MM.1S (cell line): ENCODE results near the gene TBC1D16.

ENCODE experiments used
- DNase-seq: peaks from one replicate; pipeline ENCODE4 v3.0.0-alpha.2; 2015
- H2AFZ ChIP-seq: fragments of 300-600 bp; sonication (generic); 2 replicates; pipeline ENCODE4 v1.6.0; 2016; ENCODE audit warnings: antibody characterized with exemption, low read length
- H3F3A ChIP-seq: fragments of 300-600 bp; sonication (generic); 2 replicates; pipeline ENCODE4 v1.6.1; 2016; ENCODE audit warnings: mild to moderate bottlenecking, antibody characterized with exemption, low read length, moderate library complexity, mixed read lengths; ENCODE audit not compliant: insufficient read depth
- H3K27ac ChIP-seq: fragments of 300-600 bp; sonication (generic); 2 replicates; pipeline ENCODE4 v1.5.1; 2016; ENCODE audit warnings: mild to moderate bottlenecking, low read length
- H3K27me3 ChIP-seq: fragments of 300-600 bp; sonication (generic); replicated peaks from 2 replicates; pipeline ENCODE4 v1.6.0; 2016; ENCODE audit warnings: low read length; ENCODE audit not compliant: insufficient read depth
- H3K36me3 ChIP-seq: fragments of 300-600 bp; sonication (generic); replicated peaks from 2 replicates; pipeline ENCODE4 v1.6.1; 2016; ENCODE audit warnings: mild to moderate bottlenecking, low read length, mixed read lengths; ENCODE audit not compliant: insufficient read depth
- H3K4me1 ChIP-seq: fragments of 300-600 bp; sonication (generic); 2 replicates; pipeline ENCODE4 v1.6.1; 2016; ENCODE audit warnings: low read length, mixed read lengths
- H3K4me2 ChIP-seq: fragments of 300-600 bp; sonication (generic); 2 replicates; pipeline ENCODE4 v1.6.0; 2016; ENCODE audit warnings: low read depth, low read length
- H3K4me3 ChIP-seq: fragments of 300-600 bp; sonication (generic); 2 replicates; pipeline ENCODE4 v1.5.1; 2016; ENCODE audit warnings: low read length, mixed read lengths
- H3K79me2 ChIP-seq: fragments of 300-600 bp; sonication (generic); 2 replicates; pipeline ENCODE4 v1.6.1; 2016; ENCODE audit warnings: mixed run types, low read length, mixed read lengths
- H3K9ac ChIP-seq: fragments of 300-600 bp; sonication (generic); 2 replicates; pipeline ENCODE4 v1.6.1; 2016; ENCODE audit warnings: low read length, mixed read lengths
- H3K9me2 ChIP-seq: fragments of 300-600 bp; sonication (generic); replicated peaks from 2 replicates; pipeline ENCODE4 v1.6.1; 2016; ENCODE audit warnings: mild to moderate bottlenecking, low read length, mixed read lengths; ENCODE audit not compliant: insufficient read depth
- H3K9me3 ChIP-seq: fragments of 300-600 bp; sonication (generic); replicated peaks from 2 replicates; pipeline ENCODE4 v1.6.1; 2016; ENCODE audit warnings: mild to moderate bottlenecking, low read length, mixed read lengths; ENCODE audit not compliant: insufficient read depth
- H4K20me1 ChIP-seq: fragments of 300-600 bp; sonication (generic); 2 replicates; pipeline ENCODE4 v1.6.1; 2016; ENCODE audit warnings: mild to moderate bottlenecking, low read length, moderate library complexity, mixed read lengths; ENCODE audit not compliant: insufficient read depth
- EZH2 ChIP-seq: fragments of 300-600 bp; sonication (generic); optimal IDR thresholded peaks from 2 replicates; pipeline ENCODE3; 2017; ENCODE audit warnings: low read depth, mild to moderate bottlenecking, antibody characterized with exemption, low read length, mixed read lengths
- EZH2phosphoT487 ChIP-seq: fragments of 300-600 bp; sonication (generic); IDR thresholded peaks from 2 replicates; pipeline ENCODE4 v1.6.1; 2018; ENCODE audit warnings: antibody characterized with exemption, low read length
- TF ChIP-seq, protein P1 (sequence below): fragments of 300-600 bp; sonication (generic); IDR thresholded peaks from 2 replicates; pipeline ENCODE4 v1.5.1; 2016; ENCODE audit warnings: antibody characterized with exemption, low read length, mixed read lengths

The TBC1D16 gene

DNA sequence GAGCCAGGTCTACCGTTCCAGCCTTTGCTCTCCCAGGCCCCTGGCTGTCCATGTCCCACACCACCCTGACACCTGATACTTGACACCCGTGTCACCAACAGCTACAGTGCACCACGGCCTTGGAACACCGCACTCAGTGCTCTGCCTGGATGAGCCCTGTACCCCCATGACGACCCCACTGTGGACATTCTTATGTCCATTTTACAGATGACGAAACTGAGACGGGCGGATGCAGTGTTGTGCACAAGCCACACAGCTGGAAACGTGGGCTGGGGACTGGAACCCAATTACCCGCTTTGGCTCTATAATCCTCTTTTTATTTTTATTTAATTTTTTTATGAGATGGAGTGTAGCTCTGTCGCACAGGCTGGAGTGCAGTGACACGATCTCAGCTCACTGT lies 112.9 kb downstream of the TBC1D16 start:
- H3K27me3 ChIP-seq: no peaks in the 10 kb centered on the region; the same call in 1 of the 2 replicates

GRCh38 chr17:79922116-79922601 lies 113.5 kb downstream of the TBC1D16 start:
- TF ChIP-seq EZH2phosphoT487: no peak
- no peak for TF ChIP-seq EZH2
- TF ChIP-seq, protein P1, sequence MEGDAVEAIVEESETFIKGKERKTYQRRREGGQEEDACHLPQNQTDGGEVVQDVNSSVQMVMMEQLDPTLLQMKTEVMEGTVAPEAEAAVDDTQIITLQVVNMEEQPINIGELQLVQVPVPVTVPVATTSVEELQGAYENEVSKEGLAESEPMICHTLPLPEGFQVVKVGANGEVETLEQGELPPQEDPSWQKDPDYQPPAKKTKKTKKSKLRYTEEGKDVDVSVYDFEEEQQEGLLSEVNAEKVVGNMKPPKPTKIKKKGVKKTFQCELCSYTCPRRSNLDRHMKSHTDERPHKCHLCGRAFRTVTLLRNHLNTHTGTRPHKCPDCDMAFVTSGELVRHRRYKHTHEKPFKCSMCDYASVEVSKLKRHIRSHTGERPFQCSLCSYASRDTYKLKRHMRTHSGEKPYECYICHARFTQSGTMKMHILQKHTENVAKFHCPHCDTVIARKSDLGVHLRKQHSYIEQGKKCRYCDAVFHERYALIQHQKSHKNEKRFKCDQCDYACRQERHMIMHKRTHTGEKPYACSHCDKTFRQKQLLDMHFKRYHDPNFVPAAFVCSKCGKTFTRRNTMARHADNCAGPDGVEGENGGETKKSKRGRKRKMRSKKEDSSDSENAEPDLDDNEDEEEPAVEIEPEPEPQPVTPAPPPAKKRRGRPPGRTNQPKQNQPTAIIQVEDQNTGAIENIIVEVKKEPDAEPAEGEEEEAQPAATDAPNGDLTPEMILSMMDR: no peak
- H3K9me2 ChIP-seq: no peaks in the 10 kb centered on the region
- peaks cover 5% of the 10 kb centered on the region; the same call in 1 of the 2 replicates for H3K27me3 ChIP-seq
- peak overlapping the region; percentile 78 for H2AFZ ChIP-seq
- H4K20me1 ChIP-seq: no peaks in the 10 kb centered on the region
- no peaks in the 10 kb centered on the region for H3K36me3 ChIP-seq
- H3K27ac ChIP-seq: peak overlapping the region; percentile 96; the same call in 1 of the 2 replicates
- no peaks in the 10 kb centered on the region for H3K79me2 ChIP-seq
- peak overlapping the region; percentile 11; the same call in 1 of the 2 replicates for H3K9ac ChIP-seq
- H3K4me1 ChIP-seq: peaks cover 23% of the 10 kb centered on the region
- peaks cover 12% of the 10 kb centered on the region for H3F3A ChIP-seq
- peak overlapping the region; percentile 43; the same call in 1 of the 2 replicates for H3K4me3 ChIP-seq
- H3K4me2 ChIP-seq: peak overlapping the region; percentile 90
- H3K9me3 ChIP-seq: no peaks in the 10 kb centered on the region
- DNase-seq: no peak

More for the DNA sequence above, 112.9 kb downstream of the TBC1D16 start:
- Histone ChIP-seq H3K9me2 (no peaks in the 10 kb centered on the region), H3K4me2 (no peak overlapping the region), H3K4me3 (no peak overlapping the region), H3K9ac (no peak overlapping the region), H3K36me3 (no peaks in the 10 kb centered on the region), H2AFZ (no peak overlapping the region), H3K9me3 (no peaks in the 10 kb centered on the region), H3K79me2 (no peaks in the 10 kb centered on the region), H4K20me1 (no peaks in the 10 kb centered on the region), H3K4me1 (peaks cover 23% of the 10 kb centered on the region), H3K27ac (no peak overlapping the region), H3F3A (peaks cover 12% of the 10 kb centered on the region)
- no peak for DNase-seq
- TF ChIP-seq EZH2: no peak
- no peak for TF ChIP-seq EZH2phosphoT487
- TF ChIP-seq, protein P1: no peak

DNA sequence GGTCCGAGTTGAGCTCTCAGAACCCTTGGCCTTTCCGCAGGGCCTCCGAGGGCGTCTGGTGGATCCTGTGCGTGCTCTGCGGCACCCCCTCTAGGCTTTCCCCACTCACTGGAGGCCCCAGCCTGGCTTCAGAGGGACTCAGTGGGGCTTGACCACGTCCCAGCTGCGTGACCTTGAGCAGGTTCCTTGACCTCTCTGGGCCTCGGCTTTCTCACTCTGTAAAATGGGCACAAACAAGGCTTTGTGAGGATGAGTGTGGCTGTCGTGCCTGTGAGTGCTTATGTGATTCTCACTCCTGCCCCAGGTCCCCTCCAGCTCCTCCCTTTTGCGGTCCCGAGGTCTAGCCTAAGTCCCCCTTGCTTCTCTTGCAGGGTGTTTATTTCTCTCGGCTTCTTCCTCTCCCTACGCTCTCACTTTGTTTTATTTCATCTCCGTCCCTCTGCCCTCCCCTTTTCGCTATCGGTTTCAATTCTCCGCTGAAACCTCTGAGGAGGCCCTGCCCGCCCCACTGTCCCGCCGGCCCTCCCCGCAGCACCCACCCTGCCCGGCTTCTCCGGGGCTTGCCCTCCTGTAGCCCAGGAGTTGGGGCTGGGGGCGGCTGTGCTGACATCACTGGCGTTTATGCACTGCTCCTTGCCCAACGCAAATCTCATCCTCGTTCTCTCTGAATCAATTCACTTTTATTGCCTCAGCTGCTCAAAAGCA lies 114.1 kb downstream of the TBC1D16 start:
- peak; percentile 87 for DNase-seq
- peaks cover 11% of the 10 kb centered on the region for H3K27me3 ChIP-seq
- no peaks in the 10 kb centered on the region for H3K9me3 ChIP-seq
- no peaks in the 10 kb centered on the region for H3K79me2 ChIP-seq
- peaks cover 23% of the 10 kb centered on the region for H3K4me1 ChIP-seq
- peak overlapping the region; percentile 90 for H3K4me2 ChIP-seq
- peak overlapping the region; percentile 43 for H3K4me3 ChIP-seq
- peaks cover 12% of the 10 kb centered on the region for H3F3A ChIP-seq
- no peaks in the 10 kb centered on the region for H3K9me2 ChIP-seq
- no peaks in the 10 kb centered on the region for H3K36me3 ChIP-seq
- peak overlapping the region; percentile 96 for H3K27ac ChIP-seq
- H2AFZ ChIP-seq: peak overlapping the region; percentile 78
- H4K20me1 ChIP-seq: no peaks in the 10 kb centered on the region
- peak overlapping the region; percentile 53; the same call in 1 of the 2 replicates for H3K9ac ChIP-seq
- TF ChIP-seq EZH2phosphoT487 (no peak), EZH2 (no peak)
- TF ChIP-seq, protein P1: no peak
